HG03460 (cell line): Measurements from ENCODE around the gene GJA9.

Experiments used
- ATAC-seq: cut with Tn5 transposase; IDR thresholded peaks from one replicate; pipeline ENCODE4 v1.9.1; 2021; ENCODE audit not compliant: unreplicated experiment

GJA9 gene

DNA sequence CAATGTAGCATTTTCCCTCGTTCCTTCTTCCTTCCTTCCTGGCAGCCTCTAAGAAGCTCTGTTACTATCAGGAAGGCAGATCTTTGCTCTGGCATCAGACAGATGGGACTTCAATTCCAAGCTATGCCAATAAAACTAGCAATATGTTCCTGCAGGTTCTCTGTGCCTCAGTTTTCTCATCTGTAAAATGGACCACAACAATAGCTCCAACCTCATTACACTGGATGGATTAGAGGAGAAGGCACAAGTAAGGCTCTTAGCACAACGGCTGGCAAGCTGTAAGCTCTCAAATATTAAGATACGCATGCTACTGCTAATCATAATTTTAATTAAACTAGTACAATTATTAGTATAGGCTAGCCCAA, 49.0 kb downstream of the GJA9 start:
- no peak for ATAC-seq

DNA sequence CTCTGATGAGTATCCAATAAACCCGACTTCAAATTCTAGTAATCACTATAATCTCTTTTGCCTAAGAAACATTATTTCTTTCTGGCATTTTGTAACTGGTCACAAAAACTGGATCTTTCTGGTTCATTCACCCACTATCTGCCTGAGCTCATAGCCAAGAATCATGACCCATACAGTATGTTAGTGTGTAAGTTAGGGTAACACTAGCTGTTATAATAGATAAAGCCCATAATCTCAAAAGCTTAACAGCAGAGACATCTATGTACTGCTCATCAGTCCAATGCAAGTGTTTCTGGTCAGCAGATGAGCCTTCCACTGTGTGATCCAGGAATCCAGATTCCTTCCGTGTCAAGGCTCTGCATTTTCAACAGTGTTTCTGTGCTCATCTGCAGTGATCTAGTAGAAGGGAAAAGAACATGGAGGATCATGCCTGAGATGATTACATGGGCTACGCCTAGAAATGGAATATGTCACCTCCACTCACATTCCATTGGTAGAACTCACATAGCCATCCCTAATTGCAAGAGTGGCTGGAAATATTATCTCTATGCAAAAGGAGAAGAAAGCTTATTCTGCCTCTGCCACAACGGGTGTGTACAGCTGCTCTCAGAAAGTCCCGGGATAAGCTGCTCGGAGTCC, 49.5 kb downstream of the GJA9 start:
- no peak for ATAC-seq

GRCh38 chr1:38829368-38829767, 52.0 kb downstream of the GJA9 start:
- ATAC-seq, result no peak

- ATAC-seq, result no peak
Measured at GRCh38 chr1:38827318-38827717, 54.1 kb downstream of the GJA9 start.

DNA sequence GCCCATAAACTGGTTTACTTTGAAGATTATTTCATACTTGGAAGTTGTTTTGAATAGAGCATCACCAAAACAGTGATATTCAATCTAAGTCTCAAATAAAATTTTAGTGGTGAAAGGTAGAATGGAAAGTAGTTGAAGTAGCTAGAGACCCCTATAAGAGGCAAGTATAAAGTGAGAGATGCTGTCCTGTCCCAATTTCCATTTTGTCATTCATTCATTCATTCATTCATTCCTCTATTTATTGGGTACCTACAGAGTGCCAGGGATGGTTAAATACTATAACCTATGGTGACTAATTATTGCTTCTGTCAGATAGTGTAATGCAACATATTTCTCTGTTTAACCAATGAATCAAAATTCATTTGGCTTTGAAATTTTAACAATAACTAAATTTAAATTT, 54.5 kb downstream of the GJA9 start:
- no peak for ATAC-seq

- ATAC-seq, result no peak
Measured at GRCh38 chr1:38826262-38826661, 55.1 kb downstream of the GJA9 start.
